GM23338 (cell line): ENCODE measurements around the gene LRP11. TPM values are rescaled to one million over a fixed set of nuclear protein-coding genes. Genes with fewer than 3 reads are reported as not detected.

ENCODE experiments used
- ATAC-seq: fragments of 200-7000 bp; cut with Tn5 transposase; 3 replicates; pipeline ENCODE4 v1.9.1; 2020
- DNase-seq: peaks from one replicate; pipeline ENCODE4 v3.0.0-alpha.2; 2015; ENCODE audit warnings: low spot score
- H2AFZ ChIP-seq: fragments of 200-600 bp; sonication (generic); 2 replicates; pipeline ENCODE4 v1.8.0; 2016; ENCODE audit warnings: antibody characterized with exemption, mild to moderate bottlenecking, moderate library complexity
- H3F3A ChIP-seq: fragments of 200-600 bp; sonication (generic); replicated peaks from 2 replicates; pipeline ENCODE4 v1.8.0; 2017; ENCODE audit warnings: antibody characterized with exemption, mixed run types, low read depth
- H3K27ac ChIP-seq: fragments of 200-600 bp; sonication (generic); 2 replicates; pipeline ENCODE4 v1.6.1; 2016; ENCODE audit warnings: low read depth
- H3K27me3 ChIP-seq: fragments of 200-600 bp; sonication (generic); 2 replicates; pipeline ENCODE4 v1.8.0; 2016; ENCODE audit warnings: mild to moderate bottlenecking, mixed run types, moderate library complexity; ENCODE audit not compliant: insufficient read depth
- H3K36me3 ChIP-seq: fragments of 200-600 bp; sonication (generic); 2 replicates; pipeline ENCODE4 v1.8.0; 2016; ENCODE audit warnings: mild to moderate bottlenecking; ENCODE audit not compliant: insufficient read depth
- H3K4me1 ChIP-seq: fragments of 200-600 bp; sonication (generic); 2 replicates; pipeline ENCODE4 v1.8.0; 2016; ENCODE audit warnings: mild to moderate bottlenecking, moderate library complexity; ENCODE audit not compliant: insufficient read depth
- H3K4me2 ChIP-seq: fragments of 200-600 bp; sonication (generic); 2 replicates; pipeline ENCODE4 v1.7.1; 2017; ENCODE audit warnings: mixed run types
- H3K4me3 ChIP-seq: fragments of 200-600 bp; sonication (generic); 2 replicates; pipeline ENCODE4 v1.6.1; 2016; ENCODE audit warnings: mixed run types
- H3K79me2 ChIP-seq: fragments of 200-600 bp; sonication (generic); replicated peaks from 2 replicates; pipeline ENCODE4 v1.8.0; 2017; ENCODE audit warnings: mild to moderate bottlenecking; ENCODE audit not compliant: insufficient read depth
- H3K9me2 ChIP-seq: fragments of 200-600 bp; sonication (generic); 2 replicates; pipeline ENCODE4 v1.8.0; 2017; ENCODE audit not compliant: insufficient read depth
- H4K20me1 ChIP-seq: fragments of 200-600 bp; sonication (generic); replicated peaks from 2 replicates; pipeline ENCODE4 v1.8.0; 2017; ENCODE audit warnings: mild to moderate bottlenecking; ENCODE audit not compliant: insufficient read depth
- H3K27ac Mint-ChIP-seq: 2 replicates; pipeline ENCODE4 v1.8.0; 2020; ENCODE audit warnings: inconsistent platforms, mild to moderate bottlenecking, moderate library complexity, mixed read lengths
- H3K27me3 Mint-ChIP-seq: 3 replicates; pipeline ENCODE4 v1.8.0; 2022; ENCODE audit warnings: low read depth, mild to moderate bottlenecking, moderate library complexity, mixed read lengths, inconsistent platforms; ENCODE audit not compliant: insufficient read depth, poor library complexity
- H3K36me3 Mint-ChIP-seq: 3 replicates; pipeline ENCODE4 v1.8.0; 2021; ENCODE audit warnings: low read depth, mild to moderate bottlenecking, inconsistent platforms, moderate library complexity, mixed read lengths
- H3K4me1 Mint-ChIP-seq: 3 replicates; pipeline ENCODE4 v1.8.0; 2020; ENCODE audit warnings: mild to moderate bottlenecking, inconsistent platforms, mixed read lengths
- H3K4me3 Mint-ChIP-seq: 3 replicates; pipeline ENCODE4 v1.8.0; 2021; ENCODE audit warnings: moderate library complexity, mild to moderate bottlenecking, inconsistent platforms, mixed read lengths
- H3K9me3 Mint-ChIP-seq: 3 replicates; pipeline ENCODE4 v1.8.0; 2020; ENCODE audit warnings: moderate library complexity, mild to moderate bottlenecking, inconsistent platforms, mixed read lengths
- EZH2 ChIP-seq: fragments of 200-600 bp; sonication (generic); IDR thresholded peaks from one replicate; pipeline ENCODE4 v1.8.0; 2017; ENCODE audit warnings: antibody characterized with exemption, mild to moderate bottlenecking, low read depth; ENCODE audit not compliant: unreplicated experiment
- EZH2phosphoT487 ChIP-seq: fragments of 200-600 bp; sonication (generic); IDR thresholded peaks from one replicate; pipeline ENCODE4 v1.8.1; 2018; ENCODE audit warnings: antibody characterized with exemption; ENCODE audit not compliant: unreplicated experiment
- JUNB ChIP-seq: IDR thresholded peaks from one replicate; pipeline ENCODE4 v1.6.1; 2016; ENCODE audit warnings: antibody characterized with exemption; ENCODE audit not compliant: unreplicated experiment
- NANOG ChIP-seq: IDR thresholded peaks from 2 replicates; pipeline ENCODE4 v1.6.1; 2016; ENCODE audit warnings: antibody characterized with exemption, borderline replicate concordance
- STAT1 ChIP-seq: IDR thresholded peaks from one replicate; pipeline ENCODE4 v1.6.1; 2016; ENCODE audit warnings: antibody characterized with exemption; ENCODE audit not compliant: unreplicated experiment
- ZNF114 ChIP-seq: fragments of 250-450 bp; sonication (Bioruptor Pico); IDR thresholded peaks from 2 replicates; pipeline ENCODE4 v1.5.0; 2020; ENCODE audit warnings: mild to moderate bottlenecking, moderate library complexity
- ZNF331 ChIP-seq: fragments of 250-450 bp; sonication (Bioruptor Pico); IDR thresholded peaks from 2 replicates; pipeline ENCODE4 v1.5.0; 2020; ENCODE audit warnings: low read depth, mild to moderate bottlenecking, moderate library complexity
- polyA plus RNA-seq: library from polyadenylated mRNA; unstranded; fragments of >200 nt; fragmentation: Nextera tagmentation; extraction: Ambion mirVana; gene quantifications from 2 replicates; pipeline ENCODE4 v1.2.1, GENCODE V29; 2016
- total RNA-seq: library from RNA; depleted of rRNA; stranded (reverse); fragments of >200 nt; shearing (Covaris generic); gene quantifications from 2 replicates; pipeline ENCODE4 v1.2.3, GENCODE V29; 2014
- TF ChIP-seq, protein P1 (sequence below): fragments of 250-450 bp; sonication (Bioruptor Pico); IDR thresholded peaks from 2 replicates; pipeline ENCODE4 v1.5.0; 2020; ENCODE audit warnings: mild to moderate bottlenecking, moderate library complexity
- TF ChIP-seq, protein P2 (sequence below), 2 experiments: fragments of 200-600 bp in 1 of 2; sonication (generic) in 1 of 2; conservative IDR thresholded peaks; 2 replicates each; pipeline versions ENCODE4 v1.5.1 to v1.6.1; 2016 to 2017; ENCODE audit warnings: antibody characterized with exemption in 2 of 2, low read depth in 2 of 2, mild to moderate bottlenecking in 2 of 2, moderate library complexity in 1 of 2
- TF ChIP-seq, protein P3 (sequence below): IDR thresholded peaks from 2 replicates; pipeline ENCODE4 v1.6.1; 2016; ENCODE audit warnings: antibody characterized with exemption
- TF ChIP-seq, protein P4 (sequence below): IDR thresholded peaks from one replicate; pipeline ENCODE4 v1.6.1; 2018; ENCODE audit warnings: antibody characterized with exemption; ENCODE audit not compliant: unreplicated experiment

The LRP11 gene
- total and polyA plus RNA-seq, 2 experiments from 2014 or later = 10.8 to 37.1 TPM

DNA sequence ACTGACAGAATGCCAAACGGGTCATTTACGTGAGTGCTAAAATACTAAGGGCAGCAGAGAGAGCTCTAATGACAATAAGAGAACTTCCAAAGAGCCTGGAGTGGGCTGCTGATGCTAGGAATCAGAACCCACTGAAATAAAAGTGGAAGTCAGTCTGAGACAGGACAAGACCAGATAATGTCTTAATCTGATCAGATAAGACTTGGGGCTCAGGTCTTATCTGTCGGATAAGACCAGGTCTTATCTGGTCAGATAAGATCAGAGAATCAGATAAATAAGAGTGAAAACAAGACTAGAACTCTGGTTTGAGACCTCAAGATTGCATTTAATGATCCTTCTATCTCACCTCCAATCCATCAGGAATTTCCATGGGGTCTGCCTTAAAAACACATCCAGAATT, 18.6 kb downstream of the LRP11 start:
- DNase-seq (no peak), ATAC-seq (no peak)
- H3K27ac ChIP-seq = no peak overlapping the region
- H3K4me1 Mint-ChIP-seq = no peaks in the 10 kb centered on the region; the same call in 2 of the 3 replicates
- no peaks in the 10 kb centered on the region for H3K36me3 ChIP-seq
- H3K27me3 ChIP-seq = no peaks in the 10 kb centered on the region
- H3K27me3 Mint-ChIP-seq = peaks cover 7% of the 10 kb centered on the region
- no peaks in the 10 kb centered on the region for H3K79me2 ChIP-seq
- no peaks in the 10 kb centered on the region for H3F3A ChIP-seq
- no peaks in the 10 kb centered on the region for H3K9me2 ChIP-seq
- no peaks in the 10 kb centered on the region; the same call in 1 of the 2 replicates for H4K20me1 ChIP-seq
- H3K4me2 ChIP-seq = no peak overlapping the region
- H2AFZ ChIP-seq = no peak overlapping the region
- no peaks in the 10 kb centered on the region for H3K4me1 ChIP-seq
- no peak for TF ChIP-seq STAT1
- TF ChIP-seq ZNF331 (CRISPR knock-in tag) = no peak
- TF ChIP-seq, protein P1, sequence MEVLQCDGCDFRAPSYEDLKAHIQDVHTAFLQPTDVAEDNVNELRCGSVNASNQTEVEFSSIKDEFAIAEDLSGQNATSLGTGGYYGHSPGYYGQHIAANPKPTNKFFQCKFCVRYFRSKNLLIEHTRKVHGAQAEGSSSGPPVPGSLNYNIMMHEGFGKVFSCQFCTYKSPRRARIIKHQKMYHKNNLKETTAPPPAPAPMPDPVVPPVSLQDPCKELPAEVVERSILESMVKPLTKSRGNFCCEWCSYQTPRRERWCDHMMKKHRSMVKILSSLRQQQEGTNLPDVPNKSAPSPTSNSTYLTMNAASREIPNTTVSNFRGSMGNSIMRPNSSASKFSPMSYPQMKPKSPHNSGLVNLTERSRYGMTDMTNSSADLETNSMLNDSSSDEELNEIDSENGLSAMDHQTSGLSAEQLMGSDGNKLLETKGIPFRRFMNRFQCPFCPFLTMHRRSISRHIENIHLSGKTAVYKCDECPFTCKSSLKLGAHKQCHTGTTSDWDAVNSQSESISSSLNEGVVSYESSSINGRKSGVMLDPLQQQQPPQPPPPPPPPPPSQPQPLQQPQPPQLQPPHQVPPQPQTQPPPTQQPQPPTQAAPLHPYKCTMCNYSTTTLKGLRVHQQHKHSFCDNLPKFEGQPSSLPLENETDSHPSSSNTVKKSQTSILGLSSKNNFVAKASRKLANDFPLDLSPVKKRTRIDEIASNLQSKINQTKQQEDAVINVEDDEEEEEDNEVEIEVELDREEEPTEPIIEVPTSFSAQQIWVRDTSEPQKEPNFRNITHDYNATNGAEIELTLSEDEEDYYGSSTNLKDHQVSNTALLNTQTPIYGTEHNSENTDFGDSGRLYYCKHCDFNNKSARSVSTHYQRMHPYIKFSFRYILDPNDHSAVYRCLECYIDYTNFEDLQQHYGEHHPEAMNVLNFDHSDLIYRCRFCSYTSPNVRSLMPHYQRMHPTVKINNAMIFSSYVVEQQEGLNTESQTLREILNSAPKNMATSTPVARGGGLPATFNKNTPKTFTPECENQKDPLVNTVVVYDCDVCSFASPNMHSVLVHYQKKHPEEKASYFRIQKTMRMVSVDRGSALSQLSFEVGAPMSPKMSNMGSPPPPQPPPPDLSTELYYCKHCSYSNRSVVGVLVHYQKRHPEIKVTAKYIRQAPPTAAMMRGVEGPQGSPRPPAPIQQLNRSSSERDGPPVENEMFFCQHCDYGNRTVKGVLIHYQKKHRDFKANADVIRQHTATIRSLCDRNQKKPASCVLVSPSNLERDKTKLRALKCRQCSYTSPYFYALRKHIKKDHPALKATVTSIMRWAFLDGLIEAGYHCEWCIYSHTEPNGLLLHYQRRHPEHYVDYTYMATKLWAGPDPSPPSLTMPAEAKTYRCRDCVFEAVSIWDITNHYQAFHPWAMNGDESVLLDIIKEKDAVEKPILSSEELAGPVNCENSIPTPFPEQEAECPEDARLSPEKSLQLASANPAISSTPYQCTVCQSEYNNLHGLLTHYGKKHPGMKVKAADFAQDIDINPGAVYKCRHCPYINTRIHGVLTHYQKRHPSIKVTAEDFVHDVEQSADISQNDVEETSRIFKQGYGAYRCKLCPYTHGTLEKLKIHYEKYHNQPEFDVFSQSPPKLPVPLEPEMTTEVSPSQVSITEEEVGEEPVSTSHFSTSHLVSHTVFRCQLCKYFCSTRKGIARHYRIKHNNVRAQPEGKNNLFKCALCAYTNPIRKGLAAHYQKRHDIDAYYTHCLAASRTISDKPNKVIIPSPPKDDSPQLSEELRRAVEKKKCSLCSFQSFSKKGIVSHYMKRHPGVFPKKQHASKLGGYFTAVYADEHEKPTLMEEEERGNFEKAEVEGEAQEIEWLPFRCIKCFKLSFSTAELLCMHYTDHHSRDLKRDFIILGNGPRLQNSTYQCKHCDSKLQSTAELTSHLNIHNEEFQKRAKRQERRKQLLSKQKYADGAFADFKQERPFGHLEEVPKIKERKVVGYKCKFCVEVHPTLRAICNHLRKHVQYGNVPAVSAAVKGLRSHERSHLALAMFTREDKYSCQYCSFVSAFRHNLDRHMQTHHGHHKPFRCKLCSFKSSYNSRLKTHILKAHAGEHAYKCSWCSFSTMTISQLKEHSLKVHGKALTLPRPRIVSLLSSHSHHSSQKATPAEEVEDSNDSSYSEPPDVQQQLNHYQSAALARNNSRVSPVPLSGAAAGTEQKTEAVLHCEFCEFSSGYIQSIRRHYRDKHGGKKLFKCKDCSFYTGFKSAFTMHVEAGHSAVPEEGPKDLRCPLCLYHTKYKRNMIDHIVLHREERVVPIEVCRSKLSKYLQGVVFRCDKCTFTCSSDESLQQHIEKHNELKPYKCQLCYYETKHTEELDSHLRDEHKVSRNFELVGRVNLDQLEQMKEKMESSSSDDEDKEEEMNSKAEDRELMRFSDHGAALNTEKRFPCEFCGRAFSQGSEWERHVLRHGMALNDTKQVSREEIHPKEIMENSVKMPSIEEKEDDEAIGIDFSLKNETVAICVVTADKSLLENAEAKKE = no peak
- TF ChIP-seq EZH2 = no peak
- TF ChIP-seq JUNB = no peak
- TF ChIP-seq, protein P2, sequence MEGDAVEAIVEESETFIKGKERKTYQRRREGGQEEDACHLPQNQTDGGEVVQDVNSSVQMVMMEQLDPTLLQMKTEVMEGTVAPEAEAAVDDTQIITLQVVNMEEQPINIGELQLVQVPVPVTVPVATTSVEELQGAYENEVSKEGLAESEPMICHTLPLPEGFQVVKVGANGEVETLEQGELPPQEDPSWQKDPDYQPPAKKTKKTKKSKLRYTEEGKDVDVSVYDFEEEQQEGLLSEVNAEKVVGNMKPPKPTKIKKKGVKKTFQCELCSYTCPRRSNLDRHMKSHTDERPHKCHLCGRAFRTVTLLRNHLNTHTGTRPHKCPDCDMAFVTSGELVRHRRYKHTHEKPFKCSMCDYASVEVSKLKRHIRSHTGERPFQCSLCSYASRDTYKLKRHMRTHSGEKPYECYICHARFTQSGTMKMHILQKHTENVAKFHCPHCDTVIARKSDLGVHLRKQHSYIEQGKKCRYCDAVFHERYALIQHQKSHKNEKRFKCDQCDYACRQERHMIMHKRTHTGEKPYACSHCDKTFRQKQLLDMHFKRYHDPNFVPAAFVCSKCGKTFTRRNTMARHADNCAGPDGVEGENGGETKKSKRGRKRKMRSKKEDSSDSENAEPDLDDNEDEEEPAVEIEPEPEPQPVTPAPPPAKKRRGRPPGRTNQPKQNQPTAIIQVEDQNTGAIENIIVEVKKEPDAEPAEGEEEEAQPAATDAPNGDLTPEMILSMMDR (conservative IDR thresholded peaks at IDR 0.05; ENCODE audit: low read depth in 2 of 2) = no peak
- TF ChIP-seq, protein P3, sequence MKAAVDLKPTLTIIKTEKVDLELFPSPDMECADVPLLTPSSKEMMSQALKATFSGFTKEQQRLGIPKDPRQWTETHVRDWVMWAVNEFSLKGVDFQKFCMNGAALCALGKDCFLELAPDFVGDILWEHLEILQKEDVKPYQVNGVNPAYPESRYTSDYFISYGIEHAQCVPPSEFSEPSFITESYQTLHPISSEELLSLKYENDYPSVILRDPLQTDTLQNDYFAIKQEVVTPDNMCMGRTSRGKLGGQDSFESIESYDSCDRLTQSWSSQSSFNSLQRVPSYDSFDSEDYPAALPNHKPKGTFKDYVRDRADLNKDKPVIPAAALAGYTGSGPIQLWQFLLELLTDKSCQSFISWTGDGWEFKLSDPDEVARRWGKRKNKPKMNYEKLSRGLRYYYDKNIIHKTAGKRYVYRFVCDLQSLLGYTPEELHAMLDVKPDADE = no peak
- TF ChIP-seq, protein P4, sequence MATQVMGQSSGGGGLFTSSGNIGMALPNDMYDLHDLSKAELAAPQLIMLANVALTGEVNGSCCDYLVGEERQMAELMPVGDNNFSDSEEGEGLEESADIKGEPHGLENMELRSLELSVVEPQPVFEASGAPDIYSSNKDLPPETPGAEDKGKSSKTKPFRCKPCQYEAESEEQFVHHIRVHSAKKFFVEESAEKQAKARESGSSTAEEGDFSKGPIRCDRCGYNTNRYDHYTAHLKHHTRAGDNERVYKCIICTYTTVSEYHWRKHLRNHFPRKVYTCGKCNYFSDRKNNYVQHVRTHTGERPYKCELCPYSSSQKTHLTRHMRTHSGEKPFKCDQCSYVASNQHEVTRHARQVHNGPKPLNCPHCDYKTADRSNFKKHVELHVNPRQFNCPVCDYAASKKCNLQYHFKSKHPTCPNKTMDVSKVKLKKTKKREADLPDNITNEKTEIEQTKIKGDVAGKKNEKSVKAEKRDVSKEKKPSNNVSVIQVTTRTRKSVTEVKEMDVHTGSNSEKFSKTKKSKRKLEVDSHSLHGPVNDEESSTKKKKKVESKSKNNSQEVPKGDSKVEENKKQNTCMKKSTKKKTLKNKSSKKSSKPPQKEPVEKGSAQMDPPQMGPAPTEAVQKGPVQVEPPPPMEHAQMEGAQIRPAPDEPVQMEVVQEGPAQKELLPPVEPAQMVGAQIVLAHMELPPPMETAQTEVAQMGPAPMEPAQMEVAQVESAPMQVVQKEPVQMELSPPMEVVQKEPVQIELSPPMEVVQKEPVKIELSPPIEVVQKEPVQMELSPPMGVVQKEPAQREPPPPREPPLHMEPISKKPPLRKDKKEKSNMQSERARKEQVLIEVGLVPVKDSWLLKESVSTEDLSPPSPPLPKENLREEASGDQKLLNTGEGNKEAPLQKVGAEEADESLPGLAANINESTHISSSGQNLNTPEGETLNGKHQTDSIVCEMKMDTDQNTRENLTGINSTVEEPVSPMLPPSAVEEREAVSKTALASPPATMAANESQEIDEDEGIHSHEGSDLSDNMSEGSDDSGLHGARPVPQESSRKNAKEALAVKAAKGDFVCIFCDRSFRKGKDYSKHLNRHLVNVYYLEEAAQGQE = no peak
- no peak for TF ChIP-seq ZNF114 (CRISPR knock-in tag)
- no peak for TF ChIP-seq EZH2phosphoT487
- TF ChIP-seq NANOG = no peak
- H3K4me3 ChIP-seq = no peak overlapping the region
- no peaks in the 10 kb centered on the region; the same call in 1 of the 3 replicates for H3K36me3 Mint-ChIP-seq
- no peak overlapping the region for H3K4me3 Mint-ChIP-seq
- no peaks in the 10 kb centered on the region for H3K9me3 Mint-ChIP-seq
- no peak overlapping the region for H3K27ac Mint-ChIP-seq
